Kidney (tissue), 14 donors: ENCODE results near the gene S1PR5. TPM values are rescaled to one million over a fixed set of nuclear protein-coding genes. Genes with fewer than 3 reads are reported as not detected.

Source experiments
- DNase-seq, 5 donors: peaks; one replicate each; pipeline ENCODE4 v3.0.0-alpha.2; 2013 to 2020
- FAIRE-seq: peaks from 2 replicates; lab custom pipeline; 2012; peaks lifted over from hg19 to GRCh38; lab: Jason Lieb, UNC
- H3K27ac ChIP-seq, 2 donors: one replicate each; pipeline ENCODE4 v1.7.0; 2013; ENCODE audit warnings: low read depth in 2 of 2, low read length in 2 of 2, inconsistent platforms in 1 of 2
- H3K27me3 ChIP-seq: one replicate; pipeline ENCODE4 v1.7.1; 2013; ENCODE audit warnings: low read length, inconsistent platforms; ENCODE audit not compliant: control insufficient read depth, insufficient read depth
- H3K36me3 ChIP-seq, 3 donors: one replicate each; pipeline versions ENCODE4 v1.7.0 to v1.7.1; 2013; ENCODE audit warnings: low read length in 3 of 3, control low read depth in 1 of 3, inconsistent platforms in 1 of 3; ENCODE audit not compliant: insufficient read depth in 3 of 3, control insufficient read depth in 2 of 3
- H3K4me1 ChIP-seq, 3 donors: one replicate each; pipeline versions ENCODE4 v1.7.0 to v1.7.1; 2013; ENCODE audit warnings: low read length in 3 of 3, inconsistent platforms in 1 of 3, low read depth in 1 of 3; ENCODE audit not compliant: control insufficient read depth in 2 of 3, insufficient read depth in 2 of 3
- H3K4me3 ChIP-seq, 3 donors: one replicate each; pipeline versions ENCODE4 v1.7.0 to v1.8.1; 2013; ENCODE audit warnings: low read length in 3 of 3, control low read depth in 1 of 3, inconsistent platforms in 1 of 3
- H3K9ac ChIP-seq, 3 donors: one replicate each; pipeline versions ENCODE4 v1.7.0 to v1.7.1; 2013; ENCODE audit warnings: low read length in 3 of 3, control low read depth in 1 of 3, inconsistent platforms in 1 of 3
- H3K9me3 ChIP-seq, 3 donors: one replicate each; pipeline versions ENCODE4 v1.7.0 to v1.7.1; 2013; ENCODE audit warnings: low read length in 3 of 3, control low read depth in 1 of 3, inconsistent platforms in 1 of 3; ENCODE audit not compliant: control insufficient read depth in 2 of 3, insufficient read depth in 1 of 3
- CTCF ChIP-seq: IDR thresholded peaks from 3 replicates; pipeline ENCODE4 v1.5.1; 2012; ENCODE audit warnings: mild to moderate bottlenecking, moderate library complexity, borderline replicate concordance; ENCODE audit not compliant: insufficient read depth; ENCODE audit errors: extremely low read depth
- intact Hi-C: fragments of 100-400 bp; cut with DNase I; formaldehyde crosslinking; loops from one replicate; pipeline ENCODE4 v1.11.1; 2022
- polyA plus RNA-seq: library from polyadenylated mRNA; stranded (reverse); fragments of 350-450 nt; fragmentation: Illumina TruSeq; extraction: RNeasy Lipid Tissue Mini Kit (QIAGEN cat#74804); gene quantifications from one replicate; pipeline ENCODE4 v1.2.3, GENCODE V29; 2014; ENCODE audit warnings: low read depth, low replicate concordance; ENCODE audit not compliant: insufficient read depth
- total RNA-seq: library from RNA; stranded (reverse); fragmentation: NEBNext Ultra II Directional; extraction: Animal tissue kit (Norgen Biotek cat#: 25700); gene quantifications from one replicate; pipeline ENCODE4 v1.2.1, GENCODE V29; 2021
- donor health status: control.
- donor health status: control.
- donor health status: control.
- donor health status: control.
- donor health status: control.
- donor health status: DM: yes; HTN: yes; CAD: no.
- donor health status: Normal renal cell carcinoma (clear cell type).

Gene S1PR5
- total and polyA plus RNA-seq, 2 donors from 2014 or later: 0.69 to 0.84 TPM

GRCh38 chr19:10503002-10503789 is 14.1 kb downstream of the S1PR5 start, which contains the start of gene KEAP1:
KEAP1 (minus strand) TSS chr19:10503356; CDS start chr19:10500033, 3,323 bp downstream.
- peak within 1 kb of the TSS; percentile 9 to 88 (median 87) for H3K9ac ChIP-seq
- intact Hi-C loops: no loop called here
- peak within 1 kb of the TSS; percentile 65 to 86 (median 79) for H3K4me3 ChIP-seq
- H3K27me3 ChIP-seq: no peaks in the 10 kb centered on the region
- no peaks in the 10 kb centered on the region for H3K9me3 ChIP-seq
- no peak for FAIRE-seq
- H3K4me1 ChIP-seq: peaks cover 0 to 13% (median 0%) of the 10 kb centered on the region in 3 donors
- peak in 3 of 5 donors; percentile 47 to 74 (median 60) for DNase-seq
- peaks cover 0 to 10% (median 5%) of the 10 kb centered on the region in 3 donors for H3K36me3 ChIP-seq
- peak within 1 kb of the TSS; percentile 94 for H3K27ac ChIP-seq
- TF ChIP-seq CTCF: no peak

- FAIRE-seq (no peak), DNase-seq (peak; percentile 95 to 98 (median 96))
- peaks cover 0 to 13% (median 0%) of the 10 kb centered on the region in 3 donors for H3K4me1 ChIP-seq
- intact Hi-C loops: no loop called here
- peak overlapping the region; percentile 65 to 86 (median 79) for H3K4me3 ChIP-seq
- peak overlapping the region; percentile 9 to 88 (median 87) for H3K9ac ChIP-seq
- no peaks in the 10 kb centered on the region for H3K9me3 ChIP-seq
- peak overlapping the region; percentile 94 for H3K27ac ChIP-seq
- no peak for TF ChIP-seq CTCF
- peaks cover 0 to 10% (median 5%) of the 10 kb centered on the region in 3 donors for H3K36me3 ChIP-seq
- no peaks in the 10 kb centered on the region for H3K27me3 ChIP-seq
These were observed 14.7 kb downstream of the S1PR5 start for GRCh38 chr19:10502524-10503001.

- peak overlapping the region; percentile 65 to 86 (median 79) for H3K4me3 ChIP-seq
- DNase-seq (peak; percentile 69 to 91 (median 79)), FAIRE-seq (no peak)
- H3K9me3 ChIP-seq: no peaks in the 10 kb centered on the region
- peak overlapping the region; percentile 94 for H3K27ac ChIP-seq
- H3K27me3 ChIP-seq: no peaks in the 10 kb centered on the region
- peaks cover 2 to 10% (median 5%) of the 10 kb centered on the region in 3 donors for H3K36me3 ChIP-seq
- intact Hi-C loops: no loop called here
- no peak for TF ChIP-seq CTCF
- H3K9ac ChIP-seq: peak overlapping the region; percentile 9 to 88 (median 87)
- H3K4me1 ChIP-seq: peaks cover 0 to 13% (median 0%) of the 10 kb centered on the region in 3 donors
These were observed 15.2 kb downstream of the S1PR5 start for GRCh38 chr19:10501971-10502523.
